ENCODE data around the gene HCLS1. TPM values are rescaled to one million over a fixed set of nuclear protein-coding genes. Genes with fewer than 3 reads are reported as not detected.

HCLS1 gene
- total RNA-seq, 2 experiments from 2014 or later: 124 to 235 TPM

- CTCF ChIA-PET (ENCODE audit: unreplicated experiment): no interaction called here
- Histone ChIP-seq H4K20me1 (ENCODE audit: insufficient read depth, low read length) (no peaks in the 10 kb centered on the region), H3K4me2 (ENCODE audit: low read length) (peak overlapping the region; percentile 89), H3K27ac (ENCODE audit: low read depth, low read length, poor library complexity, severe bottlenecking) (no peak overlapping the region), H3K36me3 (ENCODE audit: insufficient read depth, low read length) (peaks cover 55% of the 10 kb centered on the region), H3K4me1 (ENCODE audit: insufficient read depth, low read length, poor library complexity, severe bottlenecking) (peaks cover 41% of the 10 kb centered on the region), H3K4me3 (ENCODE audit: low read depth, low read length, poor library complexity, severe bottlenecking) (peak overlapping the region; percentile 75), H3K9me3 (ENCODE audit: low read length) (no peaks in the 10 kb centered on the region), H2AFZ (ENCODE audit: low read length) (no peak overlapping the region), H3K9me2 (ENCODE audit: insufficient read depth, low read length) (no peaks in the 10 kb centered on the region), H3K79me2 (ENCODE audit: insufficient read depth, low read depth, low read length) (peaks cover 26% of the 10 kb centered on the region)
- TF ChIP-seq CTCF (conservative IDR thresholded peaks at IDR 0.05; ENCODE audit: low read length): no peak
- TF ChIP-seq EZH2phosphoT487 (IDR thresholded peaks at IDR 0.05; ENCODE audit: borderline replicate concordance, low read depth, low read length): no peak
- intact Hi-C loops (cut with micrococcal nuclease; ENCODE audit: unreplicated experiment): no loop called here
- DNase-seq (ENCODE audit: low spot score): no peak
- BruUV-seq (replicated peaks): no TSS peak
- POLR2A ChIA-PET: interaction anchor here (0.7 to 2.6 kb wide), 2 partner anchors 9 to 149 kb away, joined by 5 to 12 read pairs; no protein-coding TSS in a partner anchor
Observed at GRCh38 chr3:121658716-121659435, 1.8 kb downstream of the HCLS1 start.

DNA sequence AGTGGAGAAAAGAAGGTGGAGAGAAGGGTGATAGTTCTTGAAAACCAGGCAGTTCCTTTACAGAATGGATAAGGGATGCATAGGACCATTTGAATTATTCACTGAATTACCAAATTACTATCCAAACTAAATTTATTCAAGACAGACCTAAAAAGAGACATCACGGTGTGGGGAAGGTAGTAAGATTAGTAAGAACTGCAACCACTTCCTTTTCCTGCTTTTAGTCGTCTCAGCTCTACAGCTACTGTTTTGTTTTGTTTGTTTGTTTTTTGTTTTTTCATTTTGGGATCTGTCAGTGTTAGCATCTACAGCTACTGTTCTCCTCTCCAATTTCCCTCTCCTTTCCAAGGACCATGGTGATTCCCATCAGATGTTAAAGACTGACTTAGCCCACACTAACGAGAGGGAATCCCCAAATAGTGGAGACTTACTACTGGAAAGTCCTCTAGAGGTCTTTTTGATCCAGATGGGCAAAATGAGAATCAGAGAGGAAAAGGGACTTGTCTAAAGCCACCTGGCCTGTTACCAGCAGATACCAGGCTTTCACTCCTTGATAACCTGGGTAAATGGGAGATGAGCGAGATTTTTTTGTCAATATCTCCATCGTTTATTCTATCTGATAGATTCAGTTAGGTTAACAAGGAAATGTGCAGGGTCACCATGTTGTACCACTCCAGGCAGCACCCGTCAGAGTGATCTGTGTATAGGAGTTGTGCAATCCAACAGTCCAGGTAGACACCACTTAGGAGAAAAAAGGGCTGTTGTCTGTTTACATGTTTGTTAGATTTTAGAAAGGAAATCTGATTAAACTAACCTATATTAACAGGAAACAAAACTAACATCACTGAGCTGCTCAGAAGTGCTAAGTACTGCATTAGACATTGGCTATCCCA, 6.0 kb downstream of the HCLS1 start:
- ChIA-PET POLR2A (interaction anchor here (0.7 kb wide), 1 partner anchor 27 kb away, joined by 3 read pairs; no protein-coding TSS in a partner anchor), CTCF (ENCODE audit: unreplicated experiment) (no interaction called here)
- Histone ChIP-seq H4K20me1 (ENCODE audit: insufficient read depth, low read length) (no peaks in the 10 kb centered on the region), H3K4me1 (ENCODE audit: insufficient read depth, low read length, poor library complexity, severe bottlenecking) (peaks cover 28% of the 10 kb centered on the region), H3K9me3 (ENCODE audit: low read length) (peaks cover 7% of the 10 kb centered on the region; the same call in 1 of the 2 replicates), H3K9me2 (ENCODE audit: insufficient read depth, low read length) (no peaks in the 10 kb centered on the region), H2AFZ (ENCODE audit: low read length) (no peak overlapping the region), H3K4me3 (ENCODE audit: low read depth, low read length, poor library complexity, severe bottlenecking) (no peak overlapping the region), H3K4me2 (ENCODE audit: low read length) (peak overlapping the region; percentile 36; the same call in 1 of the 2 replicates), H3K27ac (ENCODE audit: low read depth, low read length, poor library complexity, severe bottlenecking) (no peak overlapping the region), H3K79me2 (ENCODE audit: insufficient read depth, low read depth, low read length) (peaks cover 20% of the 10 kb centered on the region), H3K36me3 (ENCODE audit: insufficient read depth, low read length) (peaks cover 92% of the 10 kb centered on the region)
- intact Hi-C loops (cut with micrococcal nuclease; ENCODE audit: unreplicated experiment): no loop called here
- no peak for DNase-seq (ENCODE audit: low spot score)
- TF ChIP-seq CTCF (conservative IDR thresholded peaks at IDR 0.05; ENCODE audit: low read length) (no peak), EZH2phosphoT487 (IDR thresholded peaks at IDR 0.05; ENCODE audit: borderline replicate concordance, low read depth, low read length) (no peak)
- BruUV-seq (replicated peaks): no TSS peak
